Measurements from ENCODE around the gene MLXIPL.
"Not testable (repeated sequence)": the region's sequence is repeated elsewhere in the genome, so short reads cannot be mapped to it uniquely, and the experiment has no call there.

The MLXIPL gene

DNA sequence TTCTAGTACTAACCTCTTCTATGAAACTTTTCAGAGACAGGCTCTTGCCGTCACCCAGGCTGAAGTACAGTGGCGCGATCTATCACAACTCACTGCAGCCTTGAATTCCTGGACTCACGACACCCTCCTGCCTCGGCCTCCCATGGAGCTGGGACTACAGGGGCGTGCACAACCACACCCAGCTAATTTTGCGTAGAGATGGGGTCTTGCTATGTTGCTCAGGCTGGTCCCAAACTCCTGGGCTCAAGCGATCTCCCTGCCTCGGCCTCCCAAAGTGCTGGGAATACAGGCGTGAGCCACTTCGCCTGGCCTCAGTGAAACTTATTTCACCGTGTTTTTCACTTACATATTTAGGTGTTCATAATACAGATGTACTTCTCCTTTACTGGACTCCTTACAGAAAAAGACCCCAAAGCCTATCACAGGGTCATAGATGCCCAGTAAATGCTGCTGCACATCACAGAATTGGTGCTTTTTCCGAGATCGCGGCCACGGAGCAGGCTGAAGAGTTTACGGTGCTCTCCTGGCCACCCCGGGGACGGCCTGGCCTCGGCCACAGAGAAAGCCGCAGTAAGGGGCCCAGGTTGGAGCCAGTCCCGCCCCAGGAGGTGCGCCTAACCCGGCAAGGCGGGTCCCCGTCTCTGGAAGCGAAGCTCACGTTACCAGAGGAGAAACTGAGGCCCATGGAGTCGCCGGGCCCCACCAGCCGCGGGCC is 46.5 kb downstream of the MLXIPL start:
- no peak for DNase-seq

DNA sequence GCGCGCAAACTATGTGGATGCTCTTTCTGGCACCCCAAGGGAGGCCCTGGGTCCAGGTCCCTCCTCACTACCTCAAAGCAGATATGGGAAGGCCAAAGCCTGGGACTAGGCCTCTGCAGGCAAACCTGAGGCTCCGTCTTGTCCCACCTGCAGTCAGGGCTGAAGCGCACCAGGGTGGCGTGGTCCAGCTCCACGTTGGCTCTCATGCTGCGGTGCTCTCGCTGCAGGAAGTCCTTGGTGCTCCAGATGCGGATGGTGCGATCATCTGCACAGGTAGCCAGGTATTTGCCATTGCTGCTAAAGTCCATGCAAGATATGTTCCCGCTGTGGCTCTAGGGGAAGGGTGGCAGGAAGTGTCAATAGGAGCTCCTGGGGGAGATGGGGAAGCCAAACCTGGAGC is 50.5 kb downstream of the MLXIPL start:
- no peak for DNase-seq

DNA sequence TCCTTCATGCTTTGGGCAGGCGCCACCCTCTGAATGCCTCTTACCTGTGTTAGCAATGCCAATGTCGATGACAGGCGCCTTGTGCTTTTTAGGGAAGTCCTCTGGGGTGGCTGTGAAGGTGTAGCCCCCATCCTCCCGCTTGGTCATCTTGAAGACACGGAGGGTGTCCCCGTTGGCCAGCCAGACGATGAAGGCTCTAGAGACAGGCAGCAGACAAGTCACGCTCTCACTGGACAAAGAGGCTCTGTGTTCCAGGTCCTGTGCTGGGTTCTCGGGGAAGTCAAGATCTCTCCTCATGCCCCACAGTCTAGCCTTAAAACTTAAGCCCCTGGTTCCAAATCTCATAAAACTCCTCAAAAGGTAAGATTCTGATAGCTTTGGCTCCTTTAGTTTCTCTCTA is 51.0 kb downstream of the MLXIPL start:
- DNase-seq, result no peak

DNA sequence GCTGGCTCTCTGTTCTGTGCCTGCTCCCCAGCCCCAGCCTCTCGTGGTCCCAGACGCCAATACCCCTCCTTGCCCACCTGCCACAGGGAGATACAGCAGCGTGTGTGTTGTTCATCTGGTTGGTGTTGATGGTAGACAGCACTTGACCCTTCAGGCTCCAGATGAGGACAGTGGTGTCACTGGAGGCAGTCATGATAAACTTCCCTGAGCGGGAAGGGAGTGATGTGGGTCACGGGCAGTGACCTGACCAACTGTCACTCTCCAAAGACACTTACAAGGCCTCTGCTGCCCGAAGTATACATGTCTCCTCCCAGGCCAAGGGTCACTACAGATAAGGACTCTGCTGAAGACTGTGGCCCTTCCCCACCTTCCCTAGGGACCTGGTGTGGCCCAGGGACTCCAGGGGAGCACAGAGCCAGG is 51.5 kb downstream of the MLXIPL start:
- DNase-seq, result no peak

DNA sequence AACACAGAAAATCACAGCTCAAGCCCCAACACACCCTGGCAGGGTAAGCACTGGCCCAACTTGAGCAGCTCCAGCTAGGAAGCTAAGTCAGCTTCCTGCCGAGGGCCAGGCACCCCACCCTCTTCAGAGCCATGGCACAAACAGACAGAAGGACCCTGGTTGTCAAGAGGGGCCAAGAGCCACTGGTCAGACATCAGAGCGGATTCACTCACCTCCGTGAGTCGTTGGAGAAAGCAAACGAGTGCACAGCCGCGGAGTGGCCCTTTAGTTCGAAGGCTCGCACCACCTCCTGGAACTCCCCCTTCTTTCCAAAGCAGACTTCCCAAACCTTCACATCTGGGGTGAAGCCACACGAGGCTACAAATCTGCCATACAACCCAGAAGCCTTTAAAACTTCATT is 53.3 kb downstream of the MLXIPL start:
- no peak for DNase-seq

DNA sequence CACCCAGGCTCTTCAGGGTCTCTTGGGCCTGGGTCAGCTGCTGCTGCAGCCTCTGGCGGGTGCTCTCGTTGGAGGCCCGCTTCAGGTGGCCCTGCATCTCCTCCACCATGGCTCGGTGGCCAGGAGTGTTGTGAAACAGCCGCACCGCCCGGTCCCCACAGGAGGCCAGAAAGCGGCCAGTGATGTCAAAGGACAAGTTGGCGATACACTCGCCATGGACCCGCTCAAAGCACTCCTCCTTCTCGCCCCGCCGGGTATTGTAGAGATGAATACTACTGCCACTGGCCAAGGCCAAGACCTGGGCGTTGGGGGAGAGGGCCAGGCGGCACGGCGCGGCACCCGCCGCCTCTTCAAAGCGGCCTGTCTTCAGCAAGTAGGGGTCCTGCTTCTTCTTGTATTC is 53.8 kb downstream of the MLXIPL start:
- no peak for DNase-seq

DNA sequence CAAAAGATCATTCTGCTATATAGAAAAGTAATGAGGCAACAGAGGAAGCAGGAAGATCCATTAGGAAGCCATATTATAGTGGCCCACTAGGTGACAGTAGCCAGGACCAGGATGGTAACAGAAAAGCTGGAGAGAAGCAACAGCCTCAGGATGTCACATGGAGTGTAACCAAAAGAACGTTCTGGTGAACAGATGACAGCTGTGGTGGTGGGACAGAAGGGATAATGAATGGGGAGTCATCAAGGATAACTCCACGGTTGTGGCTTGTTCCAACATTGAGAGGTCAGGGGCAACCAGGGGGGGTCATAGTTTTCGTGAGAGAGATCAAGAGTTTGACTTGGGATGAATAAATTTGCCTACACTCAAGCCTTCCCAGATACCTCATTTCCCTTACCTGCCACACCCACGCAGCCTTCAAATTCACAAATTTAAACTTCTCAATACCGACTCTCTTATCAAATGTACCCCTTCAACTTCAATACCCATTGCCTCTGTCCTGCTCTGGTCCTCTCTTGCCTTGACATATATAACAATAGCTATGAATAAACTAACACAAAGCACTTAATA is 55.2 kb downstream of the MLXIPL start:
- no peak for DNase-seq

DNA sequence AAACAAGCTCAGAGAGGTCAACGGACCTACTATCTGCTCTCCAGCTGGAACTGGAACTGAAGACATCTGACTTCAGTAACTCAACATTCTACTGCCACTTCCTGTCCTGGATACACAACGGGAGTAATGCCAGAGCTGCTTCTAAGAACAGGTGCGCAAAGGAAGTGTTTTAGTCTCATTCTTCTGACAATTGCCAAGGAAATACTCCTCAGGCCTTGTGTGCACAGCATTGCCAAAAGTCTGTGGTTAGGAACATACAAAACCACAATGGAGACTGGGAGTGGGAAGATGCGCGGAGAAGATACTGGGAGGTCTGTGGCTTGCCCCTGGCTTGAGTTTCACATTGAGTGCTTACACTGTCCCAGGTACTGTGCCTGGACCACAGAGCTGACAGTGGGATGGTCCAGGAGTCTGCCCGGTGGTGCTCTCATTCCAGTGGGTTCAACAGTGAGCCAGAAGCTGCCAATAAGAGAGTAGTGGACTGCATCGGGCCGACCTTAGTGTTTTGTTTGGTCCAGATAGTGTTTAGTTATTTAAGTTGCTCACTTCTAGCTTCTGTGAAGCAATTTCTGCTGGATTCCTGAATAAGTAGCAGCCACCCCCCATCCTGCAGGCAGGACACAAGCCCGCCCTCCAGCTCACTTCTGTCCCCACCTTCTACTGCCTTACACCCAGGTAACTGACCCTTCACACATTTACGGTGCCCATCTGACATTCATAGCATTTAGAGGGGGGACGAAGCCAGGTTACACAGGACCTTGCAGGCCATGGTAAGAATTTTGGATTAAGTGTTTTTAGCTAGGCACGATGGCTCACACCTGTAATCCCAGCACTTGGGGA is 56.3 kb downstream of the MLXIPL start:
- DNase-seq, result no peak

DNA sequence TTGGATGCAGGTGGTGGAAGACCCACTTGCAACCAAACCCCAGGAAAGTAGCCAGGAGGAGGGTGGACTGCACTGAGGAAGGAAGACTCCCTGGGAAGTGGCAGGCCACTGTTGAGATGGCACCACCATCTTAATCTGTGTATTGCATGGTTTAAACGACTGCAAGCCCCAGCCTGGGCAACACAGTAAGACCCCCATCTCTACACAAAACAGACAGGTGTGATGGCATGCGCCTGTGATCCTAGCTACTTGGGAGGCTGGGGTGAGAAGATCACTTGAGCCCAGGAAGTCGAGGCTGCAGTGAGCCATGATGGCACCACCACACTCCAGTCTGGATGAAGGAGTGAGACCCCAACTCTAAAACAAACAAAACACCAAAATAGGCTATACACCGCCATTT is 57.2 kb downstream of the MLXIPL start:
- no peak for DNase-seq

DNA sequence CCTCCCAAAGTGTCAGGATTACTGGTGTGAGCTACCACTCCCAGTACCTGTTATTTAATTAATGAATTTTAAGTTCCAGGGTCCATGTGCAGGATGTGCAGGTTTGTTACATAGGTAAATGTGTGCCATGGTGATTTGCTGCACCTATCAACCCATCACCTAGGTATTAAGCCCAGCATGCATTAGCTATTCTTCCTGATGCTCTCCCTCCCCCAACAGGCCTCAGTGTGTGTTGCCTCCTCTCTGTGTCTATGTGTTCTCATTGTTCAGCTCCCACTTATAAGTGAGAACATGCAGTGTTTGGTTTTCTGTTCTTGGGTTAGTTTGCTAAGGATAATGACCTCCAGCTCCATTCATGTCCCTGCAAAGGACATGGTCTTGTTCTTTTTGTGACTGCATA is 57.9 kb downstream of the MLXIPL start:
- DNase-seq, result not testable (repeated sequence)

DNA sequence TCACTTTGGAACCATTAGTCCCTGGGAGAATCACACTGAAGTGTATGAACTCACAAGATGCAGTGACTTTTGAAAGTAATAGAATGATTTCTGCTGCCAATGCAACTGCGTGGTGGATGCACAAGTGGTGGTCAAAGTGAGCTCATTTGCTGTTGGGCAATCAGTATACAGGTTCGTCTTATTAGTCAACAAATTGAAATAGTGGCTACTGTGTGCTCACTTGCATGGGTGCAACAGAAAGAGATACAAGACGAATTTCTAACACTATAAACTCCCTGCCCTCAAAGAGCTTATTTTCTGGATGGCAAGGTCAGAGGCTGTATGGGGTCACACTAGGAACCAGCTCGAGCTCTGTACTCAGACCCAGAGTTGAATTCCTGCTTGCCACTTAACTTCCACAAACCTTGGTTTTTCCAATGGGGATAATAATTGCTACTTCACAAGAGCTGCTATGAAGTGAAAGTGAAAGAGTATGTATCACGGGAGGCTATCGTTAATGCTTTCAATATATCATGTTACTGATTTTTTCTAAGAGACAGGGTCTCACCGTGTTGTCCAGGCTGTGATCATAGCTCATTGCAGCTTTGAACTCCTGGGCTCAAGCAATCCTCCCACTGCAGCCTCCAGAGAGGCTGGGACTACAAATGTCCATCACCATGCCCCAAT is 58.5 kb downstream of the MLXIPL start:
- no peak for DNase-seq

DNA sequence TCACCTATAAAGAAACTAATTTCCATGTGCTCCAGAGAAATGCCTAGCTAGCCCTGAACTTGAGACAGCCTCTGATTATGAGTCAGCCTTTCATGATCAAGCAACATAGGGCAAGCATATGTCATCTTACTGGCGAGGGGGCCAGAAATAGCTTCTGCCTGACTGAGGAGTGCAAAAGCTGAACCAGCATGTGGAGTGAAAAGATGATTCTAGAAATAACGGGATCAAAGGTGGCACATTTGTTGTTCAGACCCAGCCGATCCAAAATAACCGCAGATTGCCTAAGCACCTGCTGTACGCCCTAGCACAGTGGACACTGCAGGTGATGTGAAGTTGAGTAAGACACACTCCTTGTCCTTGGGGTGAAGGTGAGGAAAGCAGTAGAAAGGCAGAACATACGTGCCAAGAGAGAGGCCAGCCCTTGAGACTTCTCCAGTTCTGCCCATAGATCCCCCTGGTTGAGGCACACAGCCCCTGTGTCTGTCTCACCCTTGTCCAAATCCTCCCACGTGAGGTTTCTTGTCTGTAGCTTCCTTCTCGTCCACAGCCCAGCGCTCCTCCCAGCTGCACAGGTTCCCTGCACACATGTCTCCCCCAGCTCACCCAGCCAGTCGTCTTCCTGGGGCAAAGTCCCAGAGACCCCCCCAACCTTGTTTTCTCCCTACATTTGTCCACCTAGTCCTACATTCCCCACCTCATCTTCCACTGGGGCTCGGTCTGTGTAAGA is 64.0 kb downstream of the MLXIPL start:
- no peak for DNase-seq

DNA sequence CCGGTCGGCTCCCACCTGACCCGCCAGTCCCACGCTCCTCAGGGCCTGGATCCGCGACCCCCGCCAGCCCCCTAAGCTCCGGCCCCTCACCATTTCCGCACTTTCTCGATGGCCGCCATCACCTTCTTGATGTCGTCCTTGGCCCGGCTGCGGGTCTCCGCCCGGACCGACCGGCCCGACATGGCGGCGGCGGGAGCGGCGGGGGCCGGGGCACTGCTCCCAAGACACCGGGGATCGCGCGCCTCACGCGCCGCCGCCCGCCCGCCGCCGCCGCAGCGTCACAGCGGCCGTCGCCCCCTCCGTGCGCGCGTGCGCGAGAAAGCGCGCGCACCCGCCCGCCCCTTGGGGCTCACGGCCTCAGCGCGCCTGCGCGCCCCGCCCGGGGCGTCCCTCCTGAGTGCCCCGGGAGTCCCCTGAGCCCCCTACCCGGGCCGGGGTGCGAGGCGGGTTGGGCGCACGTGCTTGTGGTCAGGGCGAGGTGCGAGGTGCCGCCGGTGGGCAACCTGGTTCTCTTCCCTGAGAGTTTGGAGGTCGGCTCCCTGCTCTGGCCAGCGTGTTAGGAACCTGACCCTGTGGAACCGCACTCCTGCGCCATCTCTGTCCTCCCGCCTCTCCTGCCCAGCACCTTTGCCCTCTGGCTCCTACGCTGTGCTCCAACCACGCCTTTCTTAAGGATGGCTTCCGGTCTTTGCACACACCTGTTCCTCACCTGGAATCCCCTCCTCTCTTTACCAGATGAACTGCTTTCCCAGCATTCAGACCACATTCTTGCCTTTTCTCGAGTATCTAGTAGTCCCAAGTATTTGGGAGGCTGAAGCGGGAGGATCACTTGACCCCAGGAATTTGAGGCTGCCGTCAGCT is 66.7 kb downstream of the MLXIPL start, which contains the start of gene BCL7B:
Gene BCL7B (minus strand): TSS at position 294 of the 861 bp plus-strand sequence. CDS start 112 bp downstream, at position 182.
- peak; percentile 77 for DNase-seq

DNA sequence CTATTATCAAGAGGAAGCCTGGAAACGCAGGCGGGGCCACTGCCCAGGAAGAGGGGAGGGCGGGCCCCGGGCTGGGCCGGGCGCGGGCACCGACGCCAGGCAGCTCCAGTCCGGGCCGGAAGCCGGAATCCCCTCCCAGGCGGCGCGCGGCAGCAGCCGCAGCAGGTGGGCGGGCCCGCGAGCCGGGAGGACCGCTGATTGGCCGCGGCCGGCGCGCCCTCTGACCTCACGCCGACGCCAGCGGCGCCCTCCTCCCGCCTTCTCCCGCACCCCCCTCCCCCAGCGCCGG is 67.3 kb downstream of the MLXIPL start:
- DNase-seq, result peak; percentile 93

DNA sequence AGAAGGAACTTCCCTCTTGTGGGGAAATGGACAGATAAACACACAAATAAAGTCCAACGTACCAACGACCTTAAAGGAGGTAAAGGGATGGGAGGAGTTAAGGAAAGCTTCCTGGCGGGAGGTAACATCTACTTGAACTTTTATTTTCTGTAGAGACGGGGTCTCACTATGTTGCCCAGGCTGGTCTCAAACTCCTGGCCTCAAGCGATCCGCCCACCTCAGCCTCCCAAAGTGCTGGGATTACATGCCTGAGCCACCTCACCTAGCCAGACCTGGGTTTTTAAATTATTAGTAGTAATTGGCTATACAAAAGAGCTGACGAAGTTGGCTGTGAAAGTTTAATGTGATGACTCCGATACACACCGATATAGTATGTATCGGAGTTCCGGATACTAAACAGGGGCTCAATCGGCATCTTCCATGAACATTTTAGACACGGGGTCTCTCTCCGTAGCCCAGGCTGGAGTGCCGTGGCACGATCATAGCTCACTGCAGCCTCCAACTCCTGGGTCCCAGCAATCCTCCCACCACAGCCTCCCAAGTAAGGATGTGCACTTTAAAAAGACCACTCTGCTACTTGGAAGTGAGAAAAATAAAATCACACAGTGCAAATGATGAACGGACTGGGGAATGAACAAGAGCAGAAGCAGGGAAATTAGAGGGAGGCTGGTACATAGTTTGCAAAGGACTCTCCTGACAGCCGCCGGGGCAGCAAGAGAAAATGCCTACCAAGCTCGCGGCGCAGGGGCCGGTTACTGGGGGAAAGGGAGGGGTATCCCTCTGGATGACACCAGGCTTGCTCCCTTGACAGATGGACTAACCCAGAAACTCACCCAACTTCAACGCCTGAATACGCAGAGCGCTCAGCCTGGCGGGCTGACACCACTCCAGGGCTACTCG is 67.9 kb downstream of the MLXIPL start:
- DNase-seq, result no peak

DNA sequence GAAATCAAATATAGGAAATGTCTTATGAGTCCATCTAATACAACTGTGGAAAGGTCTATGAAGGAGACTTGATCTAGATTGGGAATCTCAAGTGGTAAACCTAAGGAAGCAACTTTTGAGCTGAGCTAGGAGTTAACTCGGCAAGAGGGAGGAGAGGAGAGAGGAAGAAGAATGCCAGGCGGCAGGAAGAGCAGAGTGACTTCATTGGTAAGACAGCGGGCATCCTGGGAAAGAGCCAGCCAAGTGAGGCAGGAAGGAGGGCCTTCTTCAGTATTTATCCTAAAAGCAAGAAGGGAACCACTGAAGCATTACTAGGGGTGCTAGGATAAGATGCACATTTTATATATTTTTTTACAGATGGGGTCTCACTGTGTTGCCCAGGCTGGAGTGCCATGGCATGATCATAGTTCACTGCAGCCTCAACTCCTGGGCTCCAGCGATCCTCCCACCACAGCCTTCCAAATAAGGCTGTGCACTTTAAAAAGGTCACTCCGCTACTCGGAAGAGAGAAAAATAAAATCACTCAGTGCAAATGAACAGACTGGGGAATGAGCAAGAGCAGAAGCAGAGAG is 68.8 kb downstream of the MLXIPL start:
- DNase-seq, result no peak

DNA sequence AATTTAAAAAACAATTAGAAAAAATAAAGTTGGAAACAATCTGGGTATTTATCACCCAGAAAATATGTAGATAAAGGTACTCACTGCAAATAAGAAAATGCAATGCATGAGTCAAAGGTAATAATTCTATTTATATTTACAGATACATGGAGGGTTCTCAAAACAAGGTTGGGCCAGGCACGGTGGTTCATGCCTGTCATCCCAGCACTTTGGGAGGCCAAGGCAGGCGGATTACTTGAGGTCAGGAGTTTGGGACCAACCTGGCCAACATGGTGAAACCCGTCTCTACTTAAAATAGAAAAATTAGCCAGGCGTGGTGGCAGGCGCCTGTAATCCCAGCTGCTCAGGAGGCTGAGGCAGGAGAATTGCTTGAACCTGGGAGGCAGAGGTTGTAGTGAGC is 74.2 kb downstream of the MLXIPL start:
- DNase-seq, result not testable (repeated sequence)

DNA sequence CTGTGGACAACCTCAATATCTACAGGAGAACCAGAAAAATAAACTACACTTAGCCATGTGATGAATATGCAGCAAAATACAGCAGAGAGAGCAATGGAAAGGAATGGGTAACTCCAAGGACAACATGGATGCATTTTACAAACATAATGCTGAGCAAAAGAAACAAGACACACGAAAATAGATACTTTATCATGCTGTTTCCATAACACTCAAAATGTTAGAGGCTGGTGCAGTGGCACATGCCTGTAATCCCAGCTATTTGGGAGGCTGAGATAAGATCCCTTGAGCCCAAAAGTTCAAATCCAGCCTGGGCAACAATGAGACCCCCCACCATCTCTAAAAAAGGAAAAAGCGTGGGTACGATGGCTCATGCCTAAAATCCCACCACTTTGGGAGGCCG is 75.1 kb downstream of the MLXIPL start:
- no peak for DNase-seq

DNA sequence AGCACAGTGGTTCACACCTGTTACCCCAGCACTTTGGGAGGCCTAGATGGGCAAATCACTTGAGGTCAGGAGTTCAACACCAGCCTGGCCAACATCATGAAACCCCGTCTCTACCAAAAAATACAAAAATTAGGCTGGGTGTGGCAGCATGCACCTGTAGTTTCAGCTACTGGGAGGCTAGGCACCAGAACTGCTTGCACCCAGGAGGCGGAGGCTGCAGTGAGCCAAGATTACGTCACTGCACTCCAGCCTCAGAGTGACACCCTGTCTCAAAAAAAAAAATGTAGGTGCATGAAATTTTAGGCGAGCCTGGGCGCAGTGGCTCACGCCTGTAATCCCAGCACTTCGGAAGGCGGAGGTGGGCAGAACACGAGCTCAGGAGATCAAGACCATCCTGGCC is 76.5 kb downstream of the MLXIPL start:
- DNase-seq, result no peak

DNA sequence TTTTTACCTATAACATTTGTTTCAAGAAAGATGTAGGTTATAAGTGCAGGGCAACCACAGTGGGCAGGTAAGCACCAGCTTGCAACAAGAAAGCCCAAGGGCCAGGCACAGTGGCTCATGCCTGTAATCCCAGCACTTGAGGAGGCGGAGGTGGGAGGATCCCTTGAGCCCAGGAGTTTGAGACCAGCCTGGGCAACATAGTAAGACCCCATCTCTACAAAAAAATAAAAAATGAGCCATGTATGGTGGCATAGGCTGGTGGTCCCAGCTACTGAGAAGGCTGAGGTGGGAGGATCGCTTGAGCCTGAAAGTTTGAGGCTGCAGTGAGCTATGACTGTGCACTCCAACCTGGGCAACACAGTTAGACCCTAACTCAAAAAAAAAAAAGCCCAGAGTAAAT is 79.6 kb downstream of the MLXIPL start:
- no peak for DNase-seq
